ENCODE results near the gene BAZ2B.

Gene BAZ2B

GRCh38 chr2:159471340-159471739 lies 145.0 kb downstream of the BAZ2B start:
- DNase-seq (ENCODE audit: low read depth in 1 of 2, low spot score in 1 of 2) = no peak

DNA sequence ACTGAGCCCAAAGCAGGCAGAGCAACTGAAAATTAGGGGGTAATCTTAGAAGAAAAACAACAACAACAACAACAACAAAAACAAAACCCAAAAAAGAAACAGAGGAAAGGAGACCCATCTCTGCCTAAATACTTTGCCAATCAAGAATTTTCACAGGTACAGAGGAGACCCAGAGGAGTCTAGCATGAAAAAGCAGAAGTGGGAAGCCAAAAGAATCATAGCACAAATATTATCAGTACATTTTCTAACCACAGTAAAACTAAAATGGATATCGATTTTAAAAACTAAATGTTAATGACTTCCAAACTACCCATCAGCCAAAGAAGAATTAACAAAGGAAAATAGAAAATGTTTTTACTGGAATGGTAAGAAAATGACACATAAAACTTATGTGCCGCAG lies 148.1 kb downstream of the BAZ2B start:
- DNase-seq (ENCODE audit: low read depth in 1 of 2, low spot score in 1 of 2) = no peak

- DNase-seq (ENCODE audit: low read depth in 1 of 2, low spot score in 1 of 2) = no peak
These were observed 153.4 kb downstream of the BAZ2B start for GRCh38 chr2:159462961-159463360.

DNA sequence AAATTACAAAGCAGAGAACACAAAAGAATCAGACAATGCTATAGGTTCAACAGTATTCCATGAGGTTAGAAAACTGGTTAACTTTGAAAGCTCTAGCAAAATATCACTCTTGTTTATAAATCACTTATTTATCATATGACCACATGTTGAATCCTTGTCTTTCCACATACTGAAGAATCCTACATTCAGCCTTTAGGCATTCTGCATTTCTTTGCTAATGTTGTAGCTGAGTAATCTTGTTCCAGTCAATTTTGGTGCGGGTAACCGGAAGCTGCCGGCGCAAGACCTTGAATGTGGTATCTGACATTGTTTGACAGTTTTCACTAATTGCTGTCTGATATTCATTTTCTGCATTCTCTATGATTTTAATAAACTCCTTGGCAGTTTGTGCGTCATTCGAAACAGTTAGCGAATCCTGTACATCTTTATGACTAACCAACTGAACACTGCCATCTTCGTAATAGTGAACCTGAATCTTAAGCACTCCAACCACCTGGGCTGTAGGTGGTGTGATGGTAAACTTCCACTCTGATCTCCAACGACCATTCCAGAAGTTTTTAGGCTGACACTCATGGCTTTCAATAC lies 154.1 kb downstream of the BAZ2B start:
- no peak for DNase-seq (ENCODE audit: low read depth in 1 of 2, low spot score in 1 of 2)

DNA sequence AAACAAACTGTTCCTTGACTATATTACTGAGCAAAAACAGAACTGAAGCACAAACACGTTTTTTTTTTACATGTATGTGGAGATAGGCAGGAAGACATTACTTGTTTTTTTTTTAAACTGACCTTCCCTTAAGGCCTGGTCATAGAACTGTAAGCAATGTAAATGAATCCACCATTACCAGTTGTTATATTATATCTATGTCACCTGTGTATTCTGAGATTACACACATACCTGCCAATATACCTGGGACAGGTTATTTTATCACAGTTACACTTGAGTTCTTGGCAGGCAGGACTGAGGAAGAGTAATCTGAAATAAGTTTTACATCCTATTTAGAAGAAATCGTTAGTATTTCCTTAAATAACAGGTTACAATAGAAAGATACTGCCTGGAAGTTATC lies 155.3 kb downstream of the BAZ2B start:
- DNase-seq (ENCODE audit: low read depth in 1 of 2, low spot score in 1 of 2) = no peak

- no peak for DNase-seq (ENCODE audit: low read depth in 1 of 2, low spot score in 1 of 2)
These were observed 156.1 kb downstream of the BAZ2B start for GRCh38 chr2:159460227-159460626.

DNA sequence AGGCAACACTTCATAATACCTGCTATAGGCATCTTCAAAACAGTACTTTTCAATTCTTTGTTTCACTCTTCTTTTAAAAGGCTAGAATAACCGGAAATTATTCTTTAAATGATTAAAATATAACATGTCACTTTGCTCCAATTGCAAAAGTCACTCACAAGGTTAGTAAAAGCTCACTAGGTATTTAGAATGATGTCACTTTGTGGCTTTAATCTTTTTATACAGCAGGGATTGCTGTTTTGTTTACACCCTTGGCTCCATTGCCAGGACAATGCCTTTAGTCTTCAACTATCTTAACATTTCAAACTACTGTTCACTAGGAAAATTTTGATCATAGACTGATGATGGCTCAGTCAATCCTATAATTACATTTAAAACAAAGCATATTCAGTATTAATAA lies 157.1 kb downstream of the BAZ2B start:
- no peak for DNase-seq (ENCODE audit: low read depth in 1 of 2, low spot score in 1 of 2)

DNA sequence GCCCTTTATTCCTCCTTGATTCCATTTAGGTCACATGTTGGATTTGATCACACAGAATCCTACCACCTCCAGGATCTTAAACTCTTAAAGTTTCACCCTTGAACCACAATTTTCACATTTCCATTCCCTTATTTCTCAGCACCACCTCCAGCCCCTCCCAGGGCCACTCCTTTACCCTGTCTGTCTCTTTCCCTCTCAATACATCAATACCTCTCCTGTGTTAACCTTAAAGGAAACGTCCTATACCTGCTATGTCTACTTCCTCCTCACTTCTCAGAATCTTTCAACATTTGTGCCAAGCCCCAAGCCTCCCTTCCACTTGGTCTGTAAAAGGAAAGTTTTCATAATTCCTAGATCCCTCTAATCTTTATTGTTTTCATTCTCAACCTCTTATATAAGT lies 158.8 kb downstream of the BAZ2B start:
- no peak for DNase-seq (ENCODE audit: low read depth in 1 of 2, low spot score in 1 of 2)

DNA sequence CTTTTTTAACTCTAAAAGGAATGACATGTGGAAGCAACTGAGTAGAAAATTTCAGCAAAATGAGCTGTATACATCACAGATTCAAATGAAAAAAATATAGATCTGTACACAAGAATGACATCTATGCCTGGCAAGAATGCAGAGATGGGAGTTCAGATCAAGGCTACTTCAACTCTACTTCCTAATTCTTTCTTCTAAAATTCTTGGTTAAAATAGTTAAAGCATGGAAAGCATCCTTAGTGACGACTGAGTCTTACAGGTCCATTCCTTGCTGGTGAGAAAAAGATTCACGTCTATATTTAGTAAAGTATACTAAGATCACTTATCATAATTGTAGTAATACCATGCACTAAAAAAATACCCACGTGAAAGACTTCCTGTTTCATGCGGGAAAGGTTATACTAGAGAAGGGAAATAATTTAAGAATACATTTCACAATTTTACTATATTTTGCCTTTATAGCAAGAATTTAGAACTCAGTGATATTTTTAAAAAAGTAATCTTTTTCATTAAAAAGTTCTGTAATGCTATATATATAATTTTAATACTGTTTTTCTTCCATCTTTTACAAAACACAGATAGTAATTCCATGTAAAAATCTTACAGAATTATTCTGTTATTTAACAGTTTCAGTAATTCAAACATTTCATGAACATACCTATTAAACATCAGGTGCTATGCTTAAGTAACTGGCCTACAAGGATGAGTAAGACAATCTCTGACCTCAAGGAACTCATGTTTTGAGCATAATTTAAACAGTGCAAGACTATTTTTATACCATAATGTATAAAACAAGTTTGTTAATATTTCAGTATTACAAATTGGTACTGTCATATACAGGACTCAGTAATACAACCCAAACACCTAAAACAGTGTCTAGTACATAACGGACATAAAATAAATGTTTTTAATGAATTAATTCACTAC lies 159.6 kb downstream of the BAZ2B start:
- no peak for DNase-seq (ENCODE audit: low read depth in 1 of 2, low spot score in 1 of 2)

GRCh38 chr2:159455330-159455918 lies 160.9 kb downstream of the BAZ2B start:
- no peak for DNase-seq (ENCODE audit: low read depth in 1 of 2, low spot score in 1 of 2)

GRCh38 chr2:159454185-159454584 lies 162.2 kb downstream of the BAZ2B start:
- no peak for DNase-seq (ENCODE audit: low read depth in 1 of 2, low spot score in 1 of 2)

- DNase-seq (ENCODE audit: low read depth in 1 of 2, low spot score in 1 of 2) = no peak
These were observed 166.2 kb downstream of the BAZ2B start for GRCh38 chr2:159450180-159450579.

DNA sequence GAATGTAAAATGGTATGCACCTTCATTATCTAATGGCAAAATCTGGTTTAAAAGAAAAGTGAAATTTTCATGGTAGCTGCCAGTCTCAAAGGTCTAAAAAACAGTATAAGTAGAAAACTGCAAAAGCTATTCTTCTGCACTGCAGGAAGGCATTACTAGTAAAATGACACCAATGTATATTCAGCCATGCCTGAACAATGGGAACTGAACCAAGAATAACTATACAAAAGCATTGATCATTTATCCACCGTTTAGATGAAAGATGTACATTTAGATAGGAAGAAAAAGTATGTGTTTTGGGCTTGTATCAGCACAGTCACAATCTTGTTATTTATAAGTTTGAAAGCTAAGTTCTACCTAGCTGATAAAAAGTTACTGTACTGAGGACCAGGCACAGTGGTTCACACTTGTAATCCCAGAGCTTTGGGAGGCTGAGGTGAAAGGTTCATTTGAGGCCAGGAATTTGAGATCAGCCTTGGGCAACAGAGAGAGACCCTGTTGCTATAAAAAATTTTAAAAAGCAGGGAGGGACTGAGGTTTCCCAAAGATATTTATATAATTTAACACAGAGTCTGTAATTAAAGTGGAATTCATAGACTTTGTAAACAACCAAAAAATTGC lies 166.7 kb downstream of the BAZ2B start:
- DNase-seq (ENCODE audit: low read depth in 1 of 2, low spot score in 1 of 2) = no peak

- no peak for DNase-seq (ENCODE audit: low read depth in 1 of 2, low spot score in 1 of 2)
These were observed 169.5 kb downstream of the BAZ2B start for GRCh38 chr2:159446817-159447216.

DNA sequence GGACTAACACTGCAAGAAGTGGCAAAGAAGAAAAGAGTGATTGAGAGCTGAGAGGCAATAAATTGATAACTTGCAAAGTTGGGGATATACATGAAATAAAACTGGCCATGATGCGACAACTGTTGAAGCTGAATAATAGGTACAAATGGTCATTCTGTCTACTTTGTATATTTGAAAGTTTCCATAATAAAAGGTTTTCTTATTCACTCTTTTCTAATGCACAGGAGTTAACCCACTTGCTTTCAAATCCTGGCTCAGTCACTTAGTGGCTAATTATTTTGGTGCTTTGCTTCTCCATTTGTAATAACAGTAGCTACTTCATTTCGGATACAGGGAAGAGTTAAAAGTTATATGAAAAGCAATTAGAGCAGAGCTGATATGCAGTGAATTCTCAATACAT lies 170.1 kb downstream of the BAZ2B start:
- no peak for DNase-seq (ENCODE audit: low read depth in 1 of 2, low spot score in 1 of 2)

DNA sequence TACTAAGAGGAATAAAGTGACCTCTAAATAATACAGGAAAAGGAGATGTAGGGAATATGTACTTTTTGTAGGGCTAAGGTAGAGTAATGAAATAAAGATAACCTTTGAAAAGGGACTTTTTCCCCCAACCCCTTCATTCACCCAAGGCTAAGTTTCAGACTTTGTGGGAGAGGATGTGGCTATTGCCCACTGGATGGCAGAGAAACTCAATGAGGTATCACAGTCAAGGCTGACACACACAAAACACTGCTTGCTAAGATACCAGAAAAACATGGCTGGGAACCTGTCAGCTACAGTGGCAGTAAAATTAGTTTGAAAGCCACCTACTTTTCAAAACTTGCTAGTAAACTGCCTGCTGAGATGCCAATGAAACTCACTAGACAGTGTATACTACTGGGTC lies 171.0 kb downstream of the BAZ2B start:
- no peak for DNase-seq (ENCODE audit: low read depth in 1 of 2, low spot score in 1 of 2)

DNA sequence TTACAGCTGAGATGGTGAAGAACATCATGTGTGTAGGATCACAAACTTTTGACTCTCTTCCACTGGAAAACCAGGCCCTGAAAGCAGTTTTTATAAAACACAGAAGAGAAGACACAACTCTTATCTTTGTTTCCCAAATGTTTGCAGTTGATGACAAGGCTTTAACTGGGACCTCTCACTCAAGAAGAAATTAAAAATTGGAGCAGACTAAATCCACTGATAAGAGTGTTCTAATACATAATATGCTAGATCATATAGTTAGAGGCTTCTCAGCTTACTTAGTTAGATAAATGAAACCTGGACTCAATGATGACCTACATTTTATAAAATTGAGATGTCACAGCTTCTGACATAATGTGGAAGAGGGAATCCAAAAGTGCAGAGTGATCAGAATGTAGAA lies 171.6 kb downstream of the BAZ2B start:
- DNase-seq (ENCODE audit: low read depth in 1 of 2, low spot score in 1 of 2) = no peak

DNA sequence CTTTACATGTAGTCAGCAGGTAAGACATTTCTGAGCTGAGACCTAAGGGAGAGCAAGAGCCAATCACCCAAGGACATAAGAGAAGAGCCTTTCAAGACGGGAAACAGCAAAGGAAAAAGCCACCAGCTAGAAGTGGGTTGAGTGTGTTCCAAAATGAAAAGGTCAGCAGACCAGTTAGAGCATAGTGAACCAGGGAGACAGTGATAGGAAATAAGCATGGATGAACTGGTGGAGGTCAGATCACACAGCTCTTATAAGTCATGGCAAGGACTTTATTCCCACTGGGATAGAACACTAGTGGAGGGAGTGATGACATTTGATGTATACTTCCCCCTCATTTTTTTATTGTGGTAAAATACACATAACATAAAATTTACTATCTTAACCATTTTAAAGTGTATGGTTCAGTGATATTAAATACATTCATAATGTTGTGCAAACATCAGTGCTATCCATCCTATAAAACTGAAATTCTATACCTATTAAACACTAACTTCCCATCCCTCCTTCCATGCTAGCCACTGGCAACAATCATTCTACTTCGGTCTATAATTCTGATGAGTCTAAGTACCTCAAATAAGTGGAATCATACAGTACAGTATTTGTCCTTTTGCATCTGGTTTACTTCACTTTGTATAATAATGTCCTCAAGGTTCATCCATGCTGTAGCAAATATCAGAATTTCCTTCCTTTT lies 174.0 kb downstream of the BAZ2B start:
- DNase-seq (ENCODE audit: low read depth in 1 of 2, low spot score in 1 of 2) = no peak

DNA sequence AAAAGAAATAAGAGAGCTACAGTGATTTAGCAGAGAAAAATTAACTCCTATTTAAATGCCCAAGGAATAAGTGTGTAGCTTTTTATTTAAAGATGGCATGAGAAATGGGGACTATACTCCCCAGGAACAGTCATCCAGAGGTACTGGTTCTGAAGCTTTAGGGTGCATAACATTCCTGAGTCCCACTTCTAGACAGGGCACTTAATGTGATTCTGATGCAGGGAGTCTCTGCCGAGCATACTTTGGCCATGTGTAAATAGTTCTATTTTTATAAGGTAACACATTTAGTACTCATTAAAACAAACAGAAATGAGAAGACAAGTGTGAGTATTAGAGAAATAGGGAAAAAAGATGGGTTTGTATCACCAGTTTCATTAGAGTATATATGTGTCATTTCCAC lies 175.2 kb downstream of the BAZ2B start:
- no peak for DNase-seq (ENCODE audit: low read depth in 1 of 2, low spot score in 1 of 2)

- DNase-seq (ENCODE audit: low read depth in 1 of 2, low spot score in 1 of 2) = no peak
These were observed 176.9 kb downstream of the BAZ2B start for GRCh38 chr2:159439421-159439820.

- no peak for DNase-seq (ENCODE audit: low read depth in 1 of 2, low spot score in 1 of 2)
These were observed 177.5 kb downstream of the BAZ2B start for GRCh38 chr2:159438720-159439353.

Measured in stimulated activated CD4-positive, alpha-beta T cell treated with anti-CD3 and anti-CD28 coated beads, Interleukin-15, amount 100 ng/mL, for 1 hour (primary cell).